ENCODE data around the gene PTDSS2.
"Not testable (repeated sequence)": the region's sequence is repeated elsewhere in the genome, so short reads cannot be mapped to it uniquely, and the experiment has no call there.

Gene PTDSS2

GRCh38 chr11:449889-450808, at the start of gene PTDSS2:
TSS of gene PTDSS2 (plus strand) at chr11:450279. CDS start at chr11:450456, 177 bp downstream.
- DNase-seq (ENCODE audit: low spot score): peak; percentile 96

DNA sequence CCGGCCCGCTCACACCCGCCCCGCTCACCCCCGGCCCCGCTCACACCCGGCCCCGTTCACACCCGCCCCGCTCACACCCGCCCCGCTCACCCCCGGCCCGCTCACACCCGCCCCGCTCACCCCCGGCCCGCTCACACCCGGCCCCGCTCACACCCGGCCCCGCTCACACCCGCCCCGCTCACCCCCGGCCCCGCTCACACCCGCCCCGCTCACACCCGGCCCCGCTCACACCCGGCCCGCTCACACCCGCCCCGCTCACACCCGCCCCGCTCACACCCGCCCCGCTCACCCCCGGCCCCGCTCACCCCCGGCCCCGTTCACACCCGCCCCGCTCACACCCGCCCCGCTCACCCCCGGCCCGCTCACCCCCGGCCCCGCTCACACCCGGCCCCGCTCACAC, 48.9 kb upstream of the PTDSS2 start:
- not testable (repeated sequence) for DNase-seq (ENCODE audit: low spot score)

DNA sequence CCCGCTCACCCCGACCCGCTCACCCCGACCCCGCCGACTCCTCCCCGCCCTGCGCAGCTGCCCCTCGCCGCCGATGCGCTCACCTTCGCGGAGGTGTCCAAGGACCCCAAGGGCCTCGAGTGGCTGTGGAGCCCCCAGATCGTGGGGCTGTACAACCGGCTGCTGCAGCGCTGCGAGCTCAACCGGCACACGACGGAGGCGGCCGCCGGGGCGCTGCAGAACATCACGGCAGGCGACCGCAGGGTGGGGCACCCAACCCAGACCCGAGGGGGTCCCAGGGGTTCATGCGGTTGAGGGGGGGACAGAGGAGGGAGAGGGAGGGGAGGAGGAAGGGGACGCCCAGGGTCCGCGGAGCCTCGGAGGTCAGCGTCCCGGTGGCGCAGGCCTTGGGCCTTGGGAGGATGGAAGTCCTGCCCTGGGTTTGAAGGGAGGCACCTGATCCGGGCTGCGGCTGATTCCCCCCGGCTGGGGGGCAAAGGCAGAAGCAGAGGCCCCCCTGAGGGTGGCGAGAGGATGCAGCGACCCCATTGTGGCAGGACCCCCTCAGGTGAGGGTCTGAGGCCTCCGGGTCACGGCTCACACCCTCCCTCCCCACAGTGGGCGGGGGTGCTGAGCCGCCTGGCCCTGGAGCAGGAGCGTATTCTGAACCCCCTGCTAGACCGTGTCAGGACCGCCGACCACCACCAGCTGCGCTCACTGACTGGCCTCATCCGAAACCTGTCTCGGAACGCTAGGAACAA, 46.9 kb upstream of the PTDSS2 start:
- DNase-seq (ENCODE audit: low spot score): no peak

DNA sequence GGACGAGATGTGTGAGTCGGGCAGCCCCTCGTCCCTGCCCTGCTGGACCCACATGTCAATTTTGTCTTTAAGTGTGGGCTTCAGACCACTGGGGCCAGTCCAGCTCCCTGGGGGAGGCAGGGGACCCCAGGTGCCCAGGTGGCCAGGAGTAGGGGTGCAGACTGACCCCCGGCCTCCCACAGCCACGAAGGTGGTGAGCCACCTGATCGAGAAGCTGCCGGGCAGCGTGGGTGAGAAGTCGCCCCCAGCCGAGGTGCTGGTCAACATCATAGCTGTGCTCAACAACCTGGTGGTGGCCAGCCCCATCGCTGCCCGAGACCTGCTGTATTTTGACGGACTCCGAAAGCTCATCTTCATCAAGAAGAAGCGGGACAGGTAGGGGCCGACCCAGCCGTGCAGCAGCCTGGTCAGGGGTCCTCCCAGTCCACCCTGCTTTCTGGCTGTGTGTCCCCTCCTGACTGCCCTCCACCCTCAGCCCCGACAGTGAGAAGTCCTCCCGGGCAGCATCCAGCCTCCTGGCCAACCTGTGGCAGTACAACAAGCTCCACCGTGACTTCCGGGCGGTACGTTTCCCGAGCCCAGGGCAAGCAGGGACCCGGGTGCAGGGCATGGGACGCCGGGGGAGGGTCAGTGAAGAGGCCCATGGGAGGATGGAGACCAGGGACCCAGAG, 46.2 kb upstream of the PTDSS2 start:
- DNase-seq (ENCODE audit: low spot score): no peak

GRCh38 chr11:404551-405264, 45.4 kb upstream of the PTDSS2 start:
- DNase-seq (ENCODE audit: low spot score): no peak

GRCh38 chr11:405323-405953, 44.6 kb upstream of the PTDSS2 start:
- DNase-seq (ENCODE audit: low spot score): peak; percentile 25

DNA sequence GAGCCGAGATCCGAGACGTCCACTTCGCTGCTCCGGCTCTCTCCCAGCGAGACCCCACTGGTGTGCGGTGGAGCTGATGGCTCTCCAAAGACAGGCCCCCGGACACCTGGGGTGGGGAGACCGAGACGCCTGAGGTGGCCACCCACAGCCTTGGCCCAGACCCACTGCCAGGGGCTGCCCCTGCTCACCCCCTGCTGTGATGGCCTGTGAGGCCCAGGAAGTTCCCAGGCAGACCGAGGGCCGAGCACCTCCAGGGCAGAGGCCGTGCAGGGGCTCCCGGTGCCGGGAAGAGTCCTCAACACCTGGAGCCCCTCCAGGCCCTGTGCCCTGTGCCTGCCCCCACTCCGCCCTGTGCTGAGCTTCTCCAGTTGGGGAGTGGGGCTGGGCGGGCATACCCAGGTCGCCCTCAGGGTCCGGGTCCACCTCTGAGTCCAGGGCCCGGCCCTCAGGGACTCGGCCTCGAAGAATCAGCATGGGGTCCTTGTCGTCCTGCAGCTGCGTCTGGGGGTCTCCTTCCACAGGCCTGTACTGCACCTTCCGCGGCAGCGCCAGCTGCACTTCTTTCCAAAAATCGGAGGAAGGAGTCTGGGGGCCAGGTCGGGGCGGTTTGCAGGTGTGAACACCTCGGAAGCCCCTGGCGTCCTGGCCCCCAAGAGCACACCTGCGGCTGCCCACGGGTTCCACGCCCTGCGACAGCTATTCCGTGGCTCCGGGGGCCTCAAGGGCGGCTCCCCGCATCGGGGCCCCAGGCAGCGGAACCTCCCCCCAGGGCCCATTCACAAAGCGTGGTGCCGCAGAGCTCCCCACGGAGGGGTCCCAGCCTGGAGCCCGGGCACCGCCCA, 43.9 kb upstream of the PTDSS2 start:
- no peak for DNase-seq (ENCODE audit: low spot score)

- peak; percentile 23 for DNase-seq (ENCODE audit: low spot score)
Observed at GRCh38 chr11:406796-407650, 43.1 kb upstream of the PTDSS2 start.

GRCh38 chr11:407651-408123, 42.4 kb upstream of the PTDSS2 start:
- no peak for DNase-seq (ENCODE audit: low spot score)

DNA sequence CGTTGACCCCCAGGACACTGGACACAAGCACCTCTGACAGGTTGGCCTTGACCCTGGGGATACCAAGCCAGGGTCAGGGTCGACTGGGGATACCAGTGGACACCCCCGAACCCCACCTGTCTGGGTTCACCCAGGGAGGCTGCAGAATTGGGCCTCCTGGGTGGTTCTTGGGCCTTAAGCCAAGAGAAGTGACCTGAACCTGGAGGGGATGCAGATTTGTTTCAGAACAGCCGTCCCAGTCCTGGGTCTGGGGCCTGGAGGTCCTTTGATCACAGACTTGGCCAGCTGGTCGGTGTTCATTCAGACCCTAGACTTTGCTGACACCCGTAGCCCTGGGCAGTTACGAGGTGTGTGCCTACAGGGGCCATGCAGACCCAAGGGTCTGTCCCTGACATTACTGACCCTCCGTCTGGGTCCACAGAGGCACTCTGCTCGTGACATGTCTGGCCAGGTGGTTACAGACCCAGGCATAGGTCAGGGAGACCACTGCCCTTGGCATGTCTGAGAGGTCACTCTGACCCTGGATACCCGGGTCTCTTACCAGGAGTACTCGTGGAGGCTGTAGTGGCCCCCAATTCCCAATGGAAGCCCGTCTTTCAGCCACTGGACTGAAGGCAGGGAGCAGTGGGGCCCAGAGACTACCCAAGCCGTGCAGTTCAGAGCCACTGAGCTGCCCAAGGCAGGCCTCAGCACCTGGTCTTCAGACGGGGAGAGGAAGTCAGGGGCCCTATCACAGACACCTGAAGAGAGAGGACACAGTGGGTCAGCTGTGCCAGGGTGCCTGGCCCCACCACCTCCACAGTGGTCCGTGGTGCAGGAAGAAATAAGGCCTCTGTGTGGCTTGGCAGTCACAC, 41.7 kb upstream of the PTDSS2 start:
- DNase-seq (ENCODE audit: low spot score): no peak

DNA sequence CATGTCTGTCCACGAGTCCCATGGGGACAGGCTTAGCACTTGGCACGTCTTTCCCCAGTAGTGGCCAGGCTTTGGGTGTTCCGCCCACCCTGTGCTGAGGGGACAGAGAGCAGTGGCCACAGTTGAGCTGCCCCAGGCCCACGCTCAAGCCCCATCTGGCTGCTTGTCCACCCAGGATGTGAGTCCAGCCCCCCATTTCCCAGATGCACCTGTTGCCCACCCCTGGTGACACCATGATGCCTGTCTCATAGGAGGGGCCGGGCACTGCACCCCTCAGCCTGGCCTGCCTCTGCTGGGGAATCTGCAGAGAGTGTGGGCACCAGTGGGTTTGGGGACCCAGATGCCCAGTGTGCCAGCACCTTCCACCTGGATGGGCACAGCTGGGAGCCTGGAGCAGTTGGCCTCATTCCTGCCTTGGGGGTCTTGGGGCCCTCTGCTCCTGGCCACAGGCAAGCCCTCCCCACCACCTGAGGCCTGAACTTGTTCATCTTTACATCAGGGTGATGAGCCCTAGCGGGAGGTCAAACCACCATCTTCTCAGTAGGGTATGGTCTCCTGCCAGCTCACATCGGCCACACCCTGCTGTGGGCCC, 41.0 kb upstream of the PTDSS2 start:
- DNase-seq (ENCODE audit: low spot score): no peak

- DNase-seq (ENCODE audit: low spot score): no peak
Observed at GRCh38 chr11:409600-410483, 40.2 kb upstream of the PTDSS2 start.

DNA sequence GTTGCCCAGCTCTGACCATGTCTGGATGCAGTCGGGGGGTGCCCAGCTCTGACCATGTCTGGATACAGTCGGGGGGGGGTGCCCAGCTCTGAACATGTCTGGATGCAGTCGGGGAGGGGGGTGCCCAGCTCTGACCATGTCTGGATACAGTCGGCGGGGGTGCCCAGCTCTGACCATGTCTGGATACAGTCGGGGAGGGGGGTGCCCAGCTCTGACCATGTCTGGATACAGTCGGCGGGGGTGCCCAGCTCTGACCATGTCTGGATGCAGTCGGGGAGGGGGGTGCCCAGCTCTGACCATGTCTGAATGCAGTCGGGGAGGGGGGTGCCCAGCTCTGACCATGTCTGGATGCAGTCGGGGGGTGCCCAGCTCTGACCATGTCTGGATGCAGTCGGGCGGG, 39.4 kb upstream of the PTDSS2 start:
- not testable (repeated sequence) for DNase-seq (ENCODE audit: low spot score)

- DNase-seq (ENCODE audit: low spot score): not testable (repeated sequence)
Observed at GRCh38 chr11:411520-411919, 38.6 kb upstream of the PTDSS2 start.

DNA sequence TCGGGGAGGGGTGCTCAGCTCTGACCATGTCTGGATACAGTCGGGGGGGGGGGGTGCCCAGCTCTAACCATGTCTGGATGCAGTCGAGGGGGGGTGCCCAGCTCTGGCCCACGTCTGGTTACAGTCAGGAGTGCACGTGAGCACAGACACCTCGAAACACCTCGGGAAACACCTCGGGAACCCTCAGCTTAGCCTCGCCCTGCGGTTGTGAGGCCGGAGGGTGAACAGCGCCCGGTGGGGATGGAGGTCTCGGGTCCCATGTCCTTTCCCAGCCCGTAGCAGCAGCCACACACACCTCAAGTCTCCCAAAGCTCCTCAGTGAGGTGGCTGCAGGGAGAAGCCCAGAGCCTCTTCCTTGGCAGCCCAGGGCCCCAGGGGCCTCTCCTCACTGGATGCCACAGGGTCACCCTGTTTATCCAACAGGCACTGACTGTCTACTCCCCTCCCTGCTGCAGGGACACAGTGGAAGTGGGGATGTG, 37.4 kb upstream of the PTDSS2 start:
- no peak for DNase-seq (ENCODE audit: low spot score)

DNA sequence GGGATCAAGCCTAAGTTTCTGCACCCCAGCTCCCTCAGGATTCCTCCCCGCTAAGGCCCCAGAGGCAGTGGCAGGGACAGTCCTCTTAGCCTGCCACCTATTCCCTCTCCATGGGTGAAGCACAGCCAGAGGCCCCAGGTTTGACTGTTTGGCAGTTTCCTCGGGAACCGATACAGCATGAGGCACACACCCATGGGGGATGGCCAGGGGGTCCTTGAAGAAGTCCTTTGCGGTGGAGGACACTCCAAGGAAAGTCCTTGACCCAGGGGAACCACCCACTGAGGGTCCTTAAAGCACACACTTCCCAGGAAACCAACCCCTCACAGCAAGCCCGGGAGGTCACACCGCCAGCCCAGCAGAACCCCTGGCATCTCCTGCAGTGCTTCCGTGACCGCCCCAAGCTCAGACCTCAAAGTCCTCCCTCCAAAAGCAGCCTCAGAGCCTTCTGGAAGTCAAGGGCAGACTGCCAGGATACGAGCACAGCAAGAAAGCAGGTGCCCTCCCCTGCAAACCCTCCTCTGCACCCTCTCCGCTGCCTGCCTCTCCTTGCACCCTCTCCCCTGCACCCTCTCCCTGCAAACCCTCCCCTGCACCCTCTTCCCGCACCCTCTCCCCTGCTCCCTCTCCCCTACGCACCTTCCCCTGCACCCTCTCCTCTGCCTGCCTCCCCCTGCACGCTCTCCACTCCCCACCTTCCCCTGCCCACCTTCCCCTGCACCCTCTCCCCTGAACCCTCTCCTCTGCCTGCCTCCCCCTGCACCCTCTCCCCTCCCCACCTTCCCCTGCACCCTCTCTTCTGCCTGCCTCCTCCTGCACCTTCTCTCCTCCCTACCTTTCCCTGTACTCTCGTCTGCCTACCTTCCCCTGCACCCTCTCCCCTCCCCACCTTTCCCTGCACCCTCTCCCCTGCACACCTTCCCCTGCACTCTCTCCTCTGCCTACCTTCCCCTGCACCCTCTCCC, 36.7 kb upstream of the PTDSS2 start:
- no peak for DNase-seq (ENCODE audit: low spot score)

Measured in cerebellar cortex (tissue), 1 donor.